NCI-H146 treated with DMSO at 0.1 percent for 48 hours (cell line): Measurements from ENCODE around the gene EXOSC5.
A peak's percentile ranks its signal among the peaks of the same experiment; 100 is the strongest.
"Not testable (repeated sequence)": the region's sequence is repeated elsewhere in the genome, so short reads cannot be mapped to it uniquely, and the experiment has no call there.

Experiments used
- DNase-seq: peaks from one replicate; lab custom pipeline; 2025; ENCODE audit not compliant: unreplicated experiment; lab: John Stamatoyannopoulos, UW

EXOSC5 gene

DNA sequence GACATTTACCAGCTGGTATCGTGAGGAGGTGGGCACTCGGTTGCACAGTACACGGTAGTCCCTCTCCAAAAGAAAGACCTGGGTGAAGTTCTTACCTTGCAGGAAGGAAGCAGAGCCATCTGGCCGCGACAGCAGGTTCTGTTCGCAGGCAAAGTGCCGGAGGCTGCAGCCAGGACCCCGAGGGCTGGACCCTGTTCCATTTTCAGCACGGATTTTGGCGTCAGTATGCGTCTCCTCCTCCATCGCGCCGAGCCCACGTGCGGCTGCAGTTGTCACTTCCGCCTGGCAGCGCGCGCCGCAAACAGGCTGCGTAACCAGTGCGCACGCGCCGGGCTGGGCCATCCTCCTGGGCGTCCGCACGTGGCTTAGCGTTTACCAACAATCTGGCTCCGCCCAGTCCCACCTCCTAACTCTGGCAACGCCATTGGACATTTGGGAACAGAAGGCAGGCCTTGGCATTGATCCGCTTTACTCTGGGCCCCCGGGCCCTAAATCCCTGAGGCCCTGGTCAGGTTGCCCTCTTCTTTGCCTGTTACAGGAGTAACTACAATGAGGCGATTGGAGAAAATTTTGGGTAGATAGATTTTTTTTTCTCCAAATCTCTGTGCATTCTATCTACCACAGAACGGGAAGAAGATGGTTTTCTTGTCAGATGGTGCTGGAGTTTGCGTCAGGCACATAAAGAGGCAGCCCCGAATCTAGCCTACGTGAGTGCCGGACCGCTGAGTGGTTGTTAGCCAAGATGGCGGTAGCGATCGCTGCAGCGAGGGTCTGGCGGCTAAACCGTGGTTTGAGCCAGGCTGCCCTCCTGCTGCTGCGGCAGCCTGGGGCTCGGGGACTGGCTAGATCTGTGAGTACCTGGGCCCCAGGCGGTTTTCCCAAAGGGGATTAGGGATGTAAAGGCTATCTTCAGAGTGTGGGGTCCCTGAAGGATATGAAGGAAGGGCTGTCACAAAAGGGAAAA, at the start of gene EXOSC5, which contains the start of gene BCKDHA:
Gene EXOSC5, minus strand, starts transcription at position 274 of the 964 bp plus-strand sequence. Its CDS starts 31 bp downstream, at position 243.
Gene BCKDHA, plus strand, starts transcription at position 733 of the 964 bp plus-strand sequence. Its CDS starts 10 bp downstream, at position 743.
- peak; percentile 100 for DNase-seq

DNA sequence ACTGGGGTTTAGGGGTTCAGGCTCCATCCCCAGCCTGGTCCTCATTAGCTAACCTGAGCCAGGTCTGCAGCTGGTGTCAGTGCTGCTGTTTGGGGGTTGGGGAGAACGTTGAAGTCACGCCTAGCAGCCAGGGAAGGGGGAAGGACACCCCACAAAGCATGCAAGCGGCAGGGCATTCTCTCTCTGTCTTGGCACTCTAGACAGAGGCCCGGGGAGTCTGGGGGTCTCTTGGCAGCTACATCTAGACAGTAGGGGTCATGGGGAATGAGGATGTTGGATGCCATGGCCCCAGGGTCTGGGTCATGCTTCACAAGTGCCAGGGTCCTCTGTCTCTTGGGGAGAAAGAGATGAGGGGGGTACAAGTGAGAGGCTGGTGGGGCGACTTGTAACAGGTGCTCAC, 48.4 kb upstream of the EXOSC5 start:
- no peak for DNase-seq

GRCh38 chr19:41443813-41444455, 46.8 kb upstream of the EXOSC5 start:
- no peak for DNase-seq

DNA sequence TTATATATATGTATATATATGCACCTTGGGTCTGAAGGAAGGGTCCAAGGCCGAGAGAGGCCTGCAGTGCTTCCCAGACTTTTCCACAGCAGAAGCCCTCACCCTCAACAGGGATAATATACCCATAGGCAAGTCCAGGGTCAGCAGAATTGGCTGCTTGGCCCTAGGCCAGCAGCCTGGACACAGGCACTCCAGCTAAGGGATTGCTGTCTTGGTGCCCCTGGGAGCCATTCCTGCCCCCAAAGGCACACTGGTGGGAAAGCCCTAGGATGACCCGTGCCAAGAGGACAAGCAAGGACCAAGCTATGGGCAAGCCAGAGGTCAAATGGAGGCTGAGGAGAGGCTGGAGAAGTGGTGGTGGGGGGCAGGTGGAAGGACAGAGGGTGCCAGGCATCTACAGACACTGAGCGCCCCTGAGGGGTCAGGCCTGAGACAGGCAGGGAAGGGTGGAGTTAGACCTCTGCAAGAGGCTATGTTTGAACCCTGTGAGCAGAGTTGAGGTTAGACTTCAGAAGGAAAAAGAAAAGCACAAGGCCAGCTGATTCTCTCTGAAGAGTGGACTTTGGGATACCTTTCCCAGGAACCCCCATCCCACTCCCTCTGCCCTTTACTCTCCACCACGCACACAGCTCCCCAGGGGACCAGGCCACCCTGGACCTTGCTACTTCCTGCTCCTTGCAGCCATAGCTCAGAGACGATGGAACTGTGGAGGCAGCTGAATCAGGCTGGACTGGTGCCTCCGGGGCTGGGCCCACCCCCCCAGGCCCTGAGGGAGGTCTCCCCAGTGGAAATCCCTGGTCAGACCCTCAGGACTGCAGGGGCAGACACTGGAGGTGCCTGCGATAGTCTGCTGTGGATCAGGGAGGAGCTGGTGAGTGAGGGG, 45.6 kb upstream of the EXOSC5 start, which contains the start of gene ERICH4:
Gene ERICH4, plus strand, starts transcription at position 684 of the 883 bp plus-strand sequence. Its CDS starts 14 bp downstream, at position 698.
- DNase-seq = no peak

- DNase-seq = no peak
Observed at GRCh38 chr19:41441321-41441945, 44.3 kb upstream of the EXOSC5 start.

DNA sequence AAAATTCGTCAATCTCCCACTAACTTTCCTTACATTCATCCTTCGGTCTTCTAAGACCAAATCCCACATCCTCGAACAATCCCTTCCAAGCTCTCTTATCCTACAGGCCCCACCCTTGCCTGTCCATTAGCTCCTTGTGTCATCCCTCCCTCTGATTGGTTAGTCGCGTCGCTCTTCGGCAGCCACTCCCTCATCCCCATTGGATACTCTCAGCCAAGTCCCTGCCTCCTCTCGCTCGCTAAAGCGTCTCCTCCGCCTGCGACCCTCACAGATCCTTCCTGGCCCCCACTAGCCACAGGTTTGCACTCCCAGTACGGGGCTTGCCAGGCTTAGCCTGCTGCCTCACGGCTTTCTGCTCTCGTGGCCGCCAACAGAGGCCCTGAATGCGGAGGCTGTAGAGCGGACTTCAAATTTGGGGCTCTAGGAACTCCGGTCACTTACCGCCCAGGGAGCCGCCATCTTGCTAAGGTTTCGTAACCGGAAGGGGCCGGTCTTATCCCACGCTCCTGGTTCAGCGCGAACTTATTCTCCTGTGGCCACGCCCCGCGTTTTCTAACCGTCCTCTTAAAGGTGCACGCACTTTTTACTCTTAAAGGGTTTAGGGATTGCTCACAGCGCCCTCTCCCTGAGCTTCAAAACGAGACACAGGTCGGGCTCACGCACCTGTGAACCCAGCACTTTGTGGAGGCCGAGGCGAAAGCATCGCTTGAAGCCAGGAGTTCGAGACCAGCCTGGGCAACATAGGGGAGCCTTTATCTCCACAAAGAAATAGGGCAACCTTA, 42.5 kb upstream of the EXOSC5 start, which contains the start of gene DMAC2:
Gene DMAC2, minus strand, starts transcription at position 472 of the 782 bp plus-strand sequence. Its CDS starts 13 bp downstream, at position 459.
- DNase-seq = peak; percentile 98

GRCh38 chr19:41437944-41438574, 40.9 kb upstream of the EXOSC5 start:
- DNase-seq = no peak

DNA sequence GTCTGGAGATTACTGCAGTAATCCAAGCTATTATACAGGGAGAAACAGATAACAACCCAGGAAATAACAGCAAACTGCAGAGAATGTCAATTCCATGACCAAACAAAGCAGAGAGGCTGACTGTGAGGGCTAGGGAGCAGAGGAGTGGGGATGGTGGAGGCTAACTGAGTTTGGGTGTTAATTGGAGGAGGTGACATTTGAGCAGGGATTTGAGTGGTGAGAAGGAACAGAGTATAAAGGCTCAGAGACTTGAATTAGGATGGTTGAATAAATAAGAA, 39.5 kb upstream of the EXOSC5 start:
- no peak for DNase-seq

DNA sequence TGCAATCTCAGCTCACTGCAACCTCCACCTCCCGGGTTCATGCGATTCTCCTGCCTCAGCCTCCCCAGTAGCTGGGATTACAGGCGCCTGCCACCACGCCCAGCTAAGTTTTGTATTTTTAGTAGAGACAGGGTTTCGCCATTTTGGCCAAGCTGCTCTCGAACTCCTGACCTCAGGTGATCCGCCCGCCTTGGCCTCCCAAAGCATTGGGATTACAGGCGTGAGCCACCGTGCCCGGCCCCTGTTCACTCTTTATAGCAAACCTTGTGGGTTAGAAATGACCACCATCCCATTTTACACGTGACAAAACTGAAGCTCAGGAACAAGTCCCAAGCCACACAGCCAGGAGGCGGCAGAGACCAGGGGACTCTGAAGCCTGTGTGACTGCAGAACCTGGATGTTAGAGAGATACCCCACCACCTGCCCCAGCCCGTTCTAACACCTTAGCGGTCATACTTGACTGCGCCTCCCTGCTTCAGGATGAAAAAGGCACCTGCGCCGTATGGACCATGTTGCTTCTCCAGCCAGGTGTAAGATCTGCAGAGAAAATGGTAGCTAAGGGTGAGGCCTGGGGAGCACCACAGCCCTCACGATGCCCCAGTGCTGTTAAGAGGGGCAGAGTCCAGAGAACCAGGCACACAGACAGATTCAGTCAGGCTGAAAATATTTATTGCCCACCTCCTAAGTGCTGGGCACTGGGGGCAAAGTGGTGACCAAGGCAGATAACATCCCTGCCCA, 38.9 kb upstream of the EXOSC5 start:
- no peak for DNase-seq

DNA sequence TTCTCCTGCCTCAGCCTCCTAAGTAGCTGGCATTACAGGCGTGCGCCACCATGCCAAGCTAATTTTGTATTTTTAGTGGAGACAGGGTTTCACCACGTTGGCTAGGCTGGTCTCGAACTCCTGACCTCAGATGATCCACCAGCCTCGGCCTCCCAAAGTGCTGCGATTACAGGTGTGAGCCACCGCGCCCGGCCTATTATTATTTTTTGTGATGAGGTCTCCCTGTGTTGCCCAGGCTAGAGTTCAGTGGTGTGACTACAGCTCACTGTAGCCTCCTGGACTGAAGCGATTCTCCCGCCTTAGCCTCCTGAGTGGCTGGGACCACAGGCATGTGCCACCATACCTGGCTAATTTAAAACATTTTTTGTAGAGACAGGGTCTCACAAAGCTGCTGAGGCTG, 38.2 kb upstream of the EXOSC5 start:
- DNase-seq = not testable (repeated sequence)

DNA sequence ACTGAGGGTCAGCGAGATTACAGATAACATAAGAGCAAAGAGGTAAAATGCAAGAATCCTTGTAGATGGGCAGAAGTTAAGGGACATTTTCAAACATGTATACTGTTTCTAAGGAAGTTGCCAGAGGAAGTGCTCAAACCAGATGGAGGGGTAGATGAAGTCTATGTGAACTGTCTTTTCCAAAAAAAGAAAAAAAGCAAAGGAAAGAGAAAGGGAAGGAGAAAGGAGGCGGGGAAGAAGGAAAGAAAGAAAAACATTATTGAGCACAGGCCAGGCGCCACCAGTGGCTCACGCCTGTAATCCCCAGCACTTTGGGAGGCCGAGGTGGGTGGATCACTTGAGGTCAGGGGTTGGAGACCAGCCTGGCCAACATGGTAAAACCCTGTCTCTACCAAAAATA, 37.3 kb upstream of the EXOSC5 start:
- DNase-seq = no peak

DNA sequence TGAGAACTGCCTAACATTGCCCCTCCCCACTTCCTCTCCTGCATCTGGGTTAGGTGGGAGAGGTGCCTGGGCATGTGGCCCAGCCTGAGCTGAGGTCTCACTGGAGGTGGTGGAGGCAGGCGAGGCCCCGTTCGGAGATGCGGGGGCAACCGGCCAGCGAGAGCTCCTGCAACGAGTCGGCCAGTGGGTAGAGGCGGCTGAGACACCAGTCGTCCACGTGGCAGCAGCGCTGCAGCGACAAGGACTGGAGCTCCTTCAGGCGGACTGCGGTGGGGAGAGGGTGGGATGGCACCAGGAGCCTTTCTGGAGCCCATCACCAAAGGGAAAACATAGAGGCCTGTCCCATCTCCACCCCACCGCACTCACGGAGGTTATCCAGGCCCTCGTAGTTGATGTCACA, 36.0 kb upstream of the EXOSC5 start:
- no peak for DNase-seq

- no peak for DNase-seq
Observed at GRCh38 chr19:41431426-41432386, 34.5 kb upstream of the EXOSC5 start.

DNA sequence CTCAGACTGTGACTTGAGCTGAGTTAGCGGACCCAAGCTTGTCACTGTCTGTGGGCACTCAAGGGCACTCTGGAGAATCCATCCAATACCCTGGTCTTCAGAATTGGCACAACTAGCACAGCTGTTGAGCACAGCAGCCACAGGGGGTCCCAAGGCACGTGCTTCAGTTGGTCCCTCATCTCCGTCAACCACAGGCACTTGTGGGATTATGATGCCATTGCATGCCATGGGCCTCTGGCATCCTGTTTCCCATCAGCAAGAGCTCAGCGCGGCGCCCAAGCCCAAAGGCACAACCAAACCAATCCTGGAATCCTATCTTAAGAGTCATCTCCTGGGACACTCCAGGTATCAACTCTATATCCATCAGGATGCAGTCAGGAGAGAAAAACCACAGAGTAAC, 33.8 kb upstream of the EXOSC5 start:
- DNase-seq = no peak

DNA sequence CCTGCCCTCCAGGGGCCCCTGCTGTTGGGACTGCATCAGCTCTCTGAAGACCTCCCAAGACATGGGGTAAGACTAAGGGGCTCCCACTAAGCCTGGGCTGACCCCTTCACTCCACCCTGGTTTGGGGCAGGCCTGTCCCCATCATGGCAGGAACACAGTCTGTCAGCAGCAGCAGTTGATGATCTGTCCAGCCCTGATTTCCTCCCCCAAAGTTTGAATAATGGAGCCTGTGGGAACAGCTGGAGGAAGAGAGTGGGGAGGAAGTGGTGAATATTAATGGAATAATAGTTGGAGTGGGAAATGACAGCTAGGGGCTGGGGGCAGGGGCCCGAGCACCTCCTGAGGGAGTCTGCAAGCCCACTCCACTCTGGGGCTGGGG, 31.3 kb upstream of the EXOSC5 start:
- DNase-seq = no peak

DNA sequence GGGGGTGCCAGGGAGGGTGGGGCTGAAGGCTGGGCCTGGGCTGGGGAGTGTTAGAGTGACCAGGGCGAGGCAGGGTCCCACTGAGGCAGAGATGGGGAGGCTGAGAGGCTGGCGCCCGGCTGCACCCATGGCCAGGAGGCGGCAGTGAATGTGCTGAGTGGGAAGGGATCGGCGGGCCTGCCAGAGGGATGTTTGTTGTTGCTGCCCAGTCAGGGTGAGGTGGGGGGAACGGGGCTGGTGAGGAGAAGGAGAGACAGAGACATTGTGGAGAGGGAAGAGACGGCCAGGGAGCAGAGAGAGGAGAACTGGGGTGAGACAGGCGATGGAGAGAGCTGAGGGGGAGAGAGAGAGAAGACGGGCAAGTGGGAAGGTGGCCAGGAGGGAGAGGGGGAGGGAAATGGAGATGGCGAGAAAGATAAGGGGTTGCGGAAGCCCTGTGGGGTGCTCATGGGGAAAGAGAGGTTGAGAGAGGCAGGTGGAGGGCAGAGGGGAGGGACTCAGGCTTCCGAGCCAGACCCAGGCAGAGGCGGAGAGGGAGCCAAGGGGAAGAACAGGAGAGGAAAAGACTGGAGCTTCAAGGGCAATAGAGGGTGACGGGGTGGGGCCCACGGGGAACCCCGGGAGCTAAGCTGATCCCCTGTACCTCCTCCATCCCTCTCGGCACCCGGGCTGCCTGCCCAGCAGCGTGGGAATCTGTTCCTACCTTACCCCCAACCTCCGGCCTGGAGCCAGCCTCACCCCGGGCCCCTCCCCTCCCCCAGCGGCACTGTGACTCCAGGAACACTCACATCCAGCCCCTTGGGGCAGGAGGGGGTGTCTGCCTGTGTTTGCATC, 30.7 kb upstream of the EXOSC5 start:
- DNase-seq = no peak
